ENCODE results near the gene MYOT.

Gene MYOT

DNA sequence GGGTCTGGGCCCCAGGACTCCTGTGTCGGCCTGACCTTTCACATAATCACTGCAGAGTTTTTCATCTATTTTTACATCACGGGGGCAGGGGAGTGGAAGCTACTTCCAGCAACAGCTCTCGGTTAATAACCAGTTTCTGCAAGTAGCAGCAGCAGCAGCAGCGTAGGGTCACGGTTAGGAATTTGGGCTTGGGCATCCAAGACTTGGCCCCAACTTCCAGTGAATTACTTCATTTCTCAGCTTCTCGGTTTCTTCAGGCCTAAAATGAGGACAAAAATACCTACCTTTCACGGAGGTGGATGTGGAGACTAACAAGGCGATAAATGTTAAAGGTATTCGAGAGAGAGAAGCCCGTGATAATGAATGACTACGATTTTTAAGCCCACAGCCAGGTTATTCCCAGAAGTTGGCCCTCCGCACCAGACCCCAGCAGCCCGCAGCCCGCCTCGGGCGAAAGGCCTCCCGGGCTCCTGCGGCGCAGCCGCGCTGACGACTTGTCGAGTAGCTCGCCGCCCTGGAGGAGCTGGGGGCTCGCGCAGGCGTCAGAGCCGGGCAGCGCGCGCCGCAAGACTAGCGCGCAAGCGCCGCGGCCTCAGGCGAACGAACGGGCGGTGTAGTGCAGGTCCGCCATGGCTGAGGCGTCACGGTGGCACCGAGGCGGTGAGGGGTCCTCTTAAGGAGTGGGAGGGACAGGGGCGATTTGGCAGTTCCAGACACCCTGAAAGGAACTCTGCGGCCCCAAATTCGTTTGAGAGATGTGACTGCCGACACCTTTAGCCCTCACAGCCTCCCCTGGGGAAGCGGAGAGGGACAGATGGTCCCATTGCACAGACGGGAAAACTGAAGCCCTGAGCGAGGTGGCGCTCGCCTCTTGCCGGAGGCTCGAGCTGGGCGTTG is 21.5 kb downstream of the MYOT start, which contains the start of gene PKD2L2:
TSS of gene PKD2L2 (plus strand) at position 595 of the 897 bp plus-strand sequence. CDS start at position 630, 35 bp downstream.
- Histone ChIP-seq H3K9me3 (ENCODE audit: control insufficient read depth, insufficient read depth, low read length) (no peaks in the 10 kb centered on the region), H3F3A (ENCODE audit: control insufficient read depth, insufficient read depth) (peaks cover 18% of the 10 kb centered on the region), H3K27me3 (ENCODE audit: control insufficient read depth, low read length) (no peaks in the 10 kb centered on the region), H3K9me2 (replicated peaks; ENCODE audit: control insufficient read depth, low read length) (no peaks in the 10 kb centered on the region), H3K79me2 (ENCODE audit: control insufficient read depth, low read length) (peaks cover 28% of the 10 kb centered on the region), H4K20me1 (ENCODE audit: control insufficient read depth, insufficient read depth, low read depth, low read length) (no peaks in the 10 kb centered on the region), H3K36me3 (ENCODE audit: control insufficient read depth, low read length) (no peaks in the 10 kb centered on the region), H3K4me3 (ENCODE audit: low read length) (peak within 1 kb of the TSS; percentile 82), H3K4me2 (ENCODE audit: low read length) (peak within 1 kb of the TSS; percentile 71), H3K4me1 (ENCODE audit: control insufficient read depth, low read length) (peaks cover 31% of the 10 kb centered on the region), H3K27ac (ENCODE audit: low read depth, low read length) (peak within 1 kb of the TSS; percentile 69)
- TF ChIP-seq CTCF (IDR thresholded peaks at IDR 0.05; ENCODE audit: low read depth, low read length, poor library complexity, severe bottlenecking) = peak; percentile 18
- no peak for TF ChIP-seq EZH2phosphoT487 (IDR thresholded peaks at IDR 0.05; ENCODE audit: borderline replicate concordance, low read length)

GRCh38 chr5:137890845-137891244 is 23.2 kb downstream of the MYOT start:
- H3K9me2 ChIP-seq (replicated peaks; ENCODE audit: control insufficient read depth, low read length) = no peaks in the 10 kb centered on the region
- peaks cover 28% of the 10 kb centered on the region for H3K79me2 ChIP-seq (ENCODE audit: control insufficient read depth, low read length)
- H3K9me3 ChIP-seq (ENCODE audit: control insufficient read depth, insufficient read depth, low read length) = no peaks in the 10 kb centered on the region
- H3K4me3 ChIP-seq (ENCODE audit: low read length) = no peak overlapping the region
- peaks cover 21% of the 10 kb centered on the region for H3F3A ChIP-seq (ENCODE audit: control insufficient read depth, insufficient read depth)
- no peaks in the 10 kb centered on the region for H4K20me1 ChIP-seq (ENCODE audit: control insufficient read depth, insufficient read depth, low read depth, low read length)
- no peaks in the 10 kb centered on the region for H3K27me3 ChIP-seq (ENCODE audit: control insufficient read depth, low read length)
- peaks cover 43% of the 10 kb centered on the region for H3K4me1 ChIP-seq (ENCODE audit: control insufficient read depth, low read length)
- no peaks in the 10 kb centered on the region for H3K36me3 ChIP-seq (ENCODE audit: control insufficient read depth, low read length)
- H3K4me2 ChIP-seq (ENCODE audit: low read length) = no peak overlapping the region
- TF ChIP-seq EZH2phosphoT487 (IDR thresholded peaks at IDR 0.05; ENCODE audit: borderline replicate concordance, low read length) (no peak), CTCF (IDR thresholded peaks at IDR 0.05; ENCODE audit: low read depth, low read length, poor library complexity, severe bottlenecking) (no peak)
- no peak overlapping the region for H3K27ac ChIP-seq (ENCODE audit: low read depth, low read length)

DNA sequence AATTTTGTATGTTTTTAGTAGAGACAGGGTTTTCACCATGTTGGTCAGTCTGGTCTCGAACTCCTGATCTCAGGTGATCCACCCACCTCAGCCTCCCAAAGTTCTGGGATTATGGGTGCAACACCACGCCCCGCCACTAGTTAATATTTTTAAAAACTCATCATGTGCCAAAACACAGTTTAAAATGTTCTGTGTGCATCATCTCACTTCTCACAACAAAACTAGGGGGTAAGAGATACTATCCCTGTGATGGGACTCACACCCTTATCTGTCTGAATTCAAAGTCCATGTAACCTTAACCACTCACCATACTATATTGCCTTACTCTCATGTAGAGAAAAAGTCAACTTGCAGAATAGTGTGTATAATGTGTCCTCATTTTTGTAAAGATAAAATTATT is 24.2 kb downstream of the MYOT start:
- H4K20me1 ChIP-seq (ENCODE audit: control insufficient read depth, insufficient read depth, low read depth, low read length) = no peaks in the 10 kb centered on the region
- peaks cover 21% of the 10 kb centered on the region for H3F3A ChIP-seq (ENCODE audit: control insufficient read depth, insufficient read depth)
- peaks cover 48% of the 10 kb centered on the region for H3K4me1 ChIP-seq (ENCODE audit: control insufficient read depth, low read length)
- no peaks in the 10 kb centered on the region for H3K36me3 ChIP-seq (ENCODE audit: control insufficient read depth, low read length)
- H3K27ac ChIP-seq (ENCODE audit: low read depth, low read length) = no peak overlapping the region
- no peak for TF ChIP-seq EZH2phosphoT487 (IDR thresholded peaks at IDR 0.05; ENCODE audit: borderline replicate concordance, low read length)
- TF ChIP-seq CTCF (IDR thresholded peaks at IDR 0.05; ENCODE audit: low read depth, low read length, poor library complexity, severe bottlenecking) = peak; percentile 37
- no peaks in the 10 kb centered on the region for H3K9me2 ChIP-seq (replicated peaks; ENCODE audit: control insufficient read depth, low read length)
- peaks cover 23% of the 10 kb centered on the region for H3K79me2 ChIP-seq (ENCODE audit: control insufficient read depth, low read length)
- no peaks in the 10 kb centered on the region for H3K27me3 ChIP-seq (ENCODE audit: control insufficient read depth, low read length)
- no peak overlapping the region for H3K4me2 ChIP-seq (ENCODE audit: low read length)
- no peaks in the 10 kb centered on the region for H3K9me3 ChIP-seq (ENCODE audit: control insufficient read depth, insufficient read depth, low read length)
- no peak overlapping the region for H3K4me3 ChIP-seq (ENCODE audit: low read length)

Measured in DOHH2 (cell line).